Liver (tissue), 9 donors: ENCODE measurements around the gene ZNF684. TPM values are rescaled to one million over a fixed set of nuclear protein-coding genes. Genes with fewer than 3 reads are reported as not detected.

ENCODE experiments used
- DNase-seq: peaks from one replicate; pipeline ENCODE4 v3.0.0-alpha.2; 2017; ENCODE audit warnings: low spot score
- H3K27ac ChIP-seq, 2 donors: one replicate each; pipeline ENCODE4 v1.7.0; 2013; ENCODE audit warnings: inconsistent platforms in 2 of 2, low read length in 2 of 2, control low read depth in 1 of 2, low read depth in 1 of 2, mild to moderate bottlenecking in 1 of 2
- H3K27me3 ChIP-seq, 4 donors: one replicate each; pipeline versions ENCODE4 v1.6.1 to v1.7.0; 2013; ENCODE audit warnings: low read length in 3 of 4, inconsistent platforms in 1 of 4, mild to moderate bottlenecking in 1 of 4, moderate library complexity in 1 of 4; ENCODE audit not compliant: control insufficient read depth in 4 of 4, insufficient read depth in 4 of 4
- H3K36me3 ChIP-seq, 4 donors: one replicate each; pipeline versions ENCODE4 v1.6.1 to v1.7.0; 2013; ENCODE audit warnings: low read length in 3 of 4, mild to moderate bottlenecking in 3 of 4, low read depth in 1 of 4, moderate library complexity in 1 of 4; ENCODE audit not compliant: control insufficient read depth in 4 of 4, insufficient read depth in 3 of 4
- H3K4me1 ChIP-seq, 4 donors: one replicate each; pipeline versions ENCODE4 v1.6.1 to v1.7.0; 2013; ENCODE audit warnings: low read length in 3 of 4, mild to moderate bottlenecking in 3 of 4, moderate library complexity in 1 of 4; ENCODE audit not compliant: control insufficient read depth in 4 of 4, insufficient read depth in 4 of 4
- H3K4me3 ChIP-seq, 3 donors: one replicate each; pipeline versions ENCODE4 v1.6.1 to v1.7.0; 2013; ENCODE audit warnings: low read length in 3 of 3, control low read depth in 1 of 3, low read depth in 1 of 3, mild to moderate bottlenecking in 1 of 3
- H3K9ac ChIP-seq, 2 donors: one replicate each; pipeline ENCODE4 v1.7.0; 2013; ENCODE audit warnings: low read length in 2 of 2, mild to moderate bottlenecking in 2 of 2, moderate library complexity in 2 of 2, control low read depth in 1 of 2, low read depth in 1 of 2
- H3K9me3 ChIP-seq, 4 donors: one replicate each; pipeline versions ENCODE4 v1.6.1 to v1.7.0; 2013; ENCODE audit warnings: low read length in 3 of 4; ENCODE audit not compliant: control insufficient read depth in 4 of 4
- CTCF ChIP-seq: fragments of 150-350 bp; IDR thresholded peaks from 2 replicates; pipeline ENCODE4 v1.5.1; 2017; ENCODE audit warnings: improper control_type of control experiment, low read depth, low read length; ENCODE audit not compliant: missing input control
- FOXA1 ChIP-seq: IDR thresholded peaks from 2 replicates; pipeline ENCODE4 v1.6.1; 2016; ENCODE audit warnings: antibody characterized with exemption
- FOXA2 ChIP-seq: IDR thresholded peaks from 2 replicates; pipeline ENCODE4 v1.6.1; 2016; ENCODE audit warnings: antibody characterized with exemption
- RAD21 ChIP-seq, 2 donors: IDR thresholded peaks; 2 replicates each; pipeline ENCODE4 v1.6.1; 2016; ENCODE audit warnings: antibody characterized with exemption in 2 of 2, mild to moderate bottlenecking in 2 of 2
- SP1 ChIP-seq: IDR thresholded peaks from 2 replicates; pipeline ENCODE4 v1.6.1; 2018; ENCODE audit warnings: antibody characterized with exemption, mild to moderate bottlenecking
- YY1 ChIP-seq: IDR thresholded peaks from 2 replicates; pipeline ENCODE4 v1.6.1; 2016; ENCODE audit warnings: antibody characterized with exemption, mild to moderate bottlenecking
- WGBS: extraction: QIAGEN DNeasy Blood & Tissue Kit; methylation state at CpG from one replicate; pipeline ENCODE4 v1.1.7; 2013; 5-methylcytosine and 5-hydroxymethylcytosine counted together
- polyA plus RNA-seq, 2 donors: library from polyadenylated mRNA; stranded (reverse) in 1 of 2; unstranded in 1 of 2; fragments of 200-250 nt in 1 of 2; fragments of >200 nt in 1 of 2; fragmentation: Nextera tagmentation in 1 of 2; extraction: Ambion mirVana in 1 of 2; gene quantifications; one replicate each; pipeline versions ENCODE4 v1.2.1 to v1.2.3, GENCODE V29; 2013 to 2015
- total RNA-seq, 2 donors: library from RNA; depleted of rRNA; stranded (reverse); fragments of >200 nt; gene quantifications; one replicate each; pipeline ENCODE4 v1.2.3, GENCODE V29; 2014
- donor health status: healthy.
- donor health status: healthy.
- donor health status: healthy.
- donor health status: healthy.
- donor health status: healthy.

ZNF684 gene
- total and polyA plus RNA-seq, 4 donors, result 7.6 to 17.1 (median 10.2) TPM

DNA sequence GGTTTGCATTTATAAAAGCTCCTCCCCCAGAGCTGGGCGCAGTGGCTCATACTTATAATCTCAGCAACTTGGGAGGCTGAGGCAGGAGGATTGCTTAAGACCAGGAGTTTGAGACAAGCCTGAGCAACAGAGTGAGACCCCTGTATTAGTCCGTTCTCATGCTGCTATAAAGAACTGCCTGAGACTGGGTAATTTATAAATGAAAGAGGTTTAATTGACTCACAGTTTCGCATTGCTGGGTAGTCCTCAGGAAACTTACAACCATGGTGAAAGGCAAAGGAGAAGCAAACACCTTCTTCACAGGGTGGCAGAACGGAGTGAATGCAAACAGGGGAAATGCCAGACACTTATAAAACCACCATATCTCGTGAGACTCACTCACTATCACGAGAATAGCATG, 52.5 kb downstream of the ZNF684 start (continued):
- no peak for TF ChIP-seq CTCF

GRCh38 chr1:40588586-40588985, 57.1 kb downstream of the ZNF684 start:
- no peak for DNase-seq
- TF ChIP-seq FOXA2 (no peak), FOXA1 (no peak), YY1 (no peak)

DNA sequence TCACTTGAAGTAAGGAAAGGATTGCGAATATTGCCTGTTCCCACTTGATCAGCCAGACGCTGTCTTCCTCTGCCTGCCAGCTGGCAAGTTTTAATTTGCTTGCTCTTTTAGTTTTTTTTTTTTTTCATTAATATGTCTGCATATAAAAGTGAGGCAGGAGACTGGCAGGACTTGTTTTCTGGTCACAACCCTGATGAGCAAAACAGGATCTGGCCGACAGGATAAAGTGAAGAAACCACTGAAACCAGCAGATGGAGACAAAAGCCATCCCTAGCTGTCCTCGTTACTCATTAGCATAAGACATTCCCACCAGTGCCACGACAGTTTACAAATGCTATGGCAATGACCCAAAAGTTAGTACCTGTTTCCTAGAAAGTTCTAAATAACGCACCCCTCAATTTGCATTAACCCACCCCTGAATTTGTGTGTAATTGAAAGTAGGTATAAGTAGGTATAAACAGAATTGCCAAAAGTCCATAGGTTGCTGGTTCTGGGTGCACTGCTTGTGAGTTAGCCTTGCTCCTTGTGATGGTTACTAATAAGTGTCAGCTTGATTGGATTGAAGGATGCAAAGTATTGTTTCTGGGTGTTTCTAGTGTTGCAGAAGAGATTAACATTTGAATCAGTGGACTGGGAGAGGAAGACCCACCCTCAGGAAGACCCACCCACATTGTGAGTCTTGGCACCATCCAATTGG, 60.8 kb downstream of the ZNF684 start:
- H3K4me3 ChIP-seq, result no peak overlapping the region
- H3K4me1 ChIP-seq, result no peaks in the 10 kb centered on the region
- TF ChIP-seq SP1, result no peak
- peak; percentile 29 for TF ChIP-seq CTCF
- peak; percentile 45 to 68 for TF ChIP-seq RAD21 (IDR thresholded peaks at IDR 0.05)
- no peaks in the 10 kb centered on the region for H3K36me3 ChIP-seq
- WGBS, result 57% methylated on average over 6 of the region's 6 CpGs
- no peaks in the 10 kb centered on the region for H3K9me3 ChIP-seq
- H3K9ac ChIP-seq, result no peak overlapping the region
- no peak overlapping the region for H3K27ac ChIP-seq
- DNase-seq, result no peak
- H3K27me3 ChIP-seq, result no peaks in the 10 kb centered on the region

More at GRCh38 chr1:40588586-40588985, 57.1 kb downstream of the ZNF684 start:
- Histone ChIP-seq H3K9me3 (no peaks in the 10 kb centered on the region), H3K4me3 (no peak overlapping the region), H3K36me3 (no peaks in the 10 kb centered on the region), H3K27ac (no peak overlapping the region), H3K4me1 (no peaks in the 10 kb centered on the region), H3K9ac (no peak overlapping the region), H3K27me3 (no peaks in the 10 kb centered on the region)
- WGBS, result 86% methylated on average over 2 of the region's 2 CpGs

DNA sequence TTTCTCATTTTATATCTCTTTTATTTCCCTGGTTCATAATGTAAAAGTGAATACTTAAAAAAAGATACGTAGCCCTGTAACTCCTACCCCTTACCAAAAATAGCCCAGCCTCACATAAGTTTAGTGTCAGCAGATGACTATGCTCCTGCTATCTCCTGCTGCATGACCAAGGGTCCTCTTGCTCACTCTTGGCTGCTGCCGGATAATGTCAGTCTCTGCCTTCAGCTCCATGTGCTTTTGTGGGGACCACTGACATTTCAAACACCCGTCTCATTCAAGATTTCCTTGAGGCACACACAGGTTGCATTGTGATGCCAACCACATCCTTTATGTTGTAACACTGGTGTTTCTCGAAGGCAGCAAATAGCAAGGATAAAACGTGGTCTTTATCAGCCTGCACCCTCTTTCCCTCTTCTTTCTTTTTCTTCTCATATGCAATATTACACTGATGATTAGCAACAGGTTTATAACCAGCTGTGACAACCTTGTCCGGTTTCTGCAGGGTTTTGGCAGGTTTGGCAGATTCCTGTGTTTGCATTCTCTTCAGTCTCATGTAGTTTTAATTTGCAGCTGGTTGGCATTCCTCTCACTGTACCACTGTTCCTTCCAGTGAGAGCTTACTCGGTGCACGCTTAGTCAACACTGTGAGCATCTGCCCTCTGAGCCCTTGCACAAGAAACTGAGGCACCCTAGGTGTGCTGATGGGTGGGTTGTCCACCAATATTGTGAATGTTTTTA, 62.2 kb downstream of the ZNF684 start:
- no peaks in the 10 kb centered on the region for H3K4me1 ChIP-seq
- H3K9ac ChIP-seq, result no peak overlapping the region
- 64% methylated on average over 8 of the region's 8 CpGs for WGBS
- no peaks in the 10 kb centered on the region for H3K9me3 ChIP-seq
- H3K27me3 ChIP-seq, result no peaks in the 10 kb centered on the region
- no peak for TF ChIP-seq CTCF
- H3K36me3 ChIP-seq, result no peaks in the 10 kb centered on the region
- H3K4me3 ChIP-seq, result no peak overlapping the region
- H3K27ac ChIP-seq, result no peak overlapping the region
- no peak for DNase-seq
